MM.1S (cell line): ENCODE results near the gene WHRN.

ENCODE experiments used
- DNase-seq: peaks from one replicate; pipeline ENCODE4 v3.0.0-alpha.2; 2015
- H2AFZ ChIP-seq: fragments of 300-600 bp; sonication (generic); 2 replicates; pipeline ENCODE4 v1.6.0; 2016; ENCODE audit warnings: antibody characterized with exemption, low read length
- H3F3A ChIP-seq: fragments of 300-600 bp; sonication (generic); 2 replicates; pipeline ENCODE4 v1.6.1; 2016; ENCODE audit warnings: mild to moderate bottlenecking, antibody characterized with exemption, low read length, moderate library complexity, mixed read lengths; ENCODE audit not compliant: insufficient read depth
- H3K27ac ChIP-seq: fragments of 300-600 bp; sonication (generic); 2 replicates; pipeline ENCODE4 v1.5.1; 2016; ENCODE audit warnings: mild to moderate bottlenecking, low read length
- H3K27me3 ChIP-seq: fragments of 300-600 bp; sonication (generic); replicated peaks from 2 replicates; pipeline ENCODE4 v1.6.0; 2016; ENCODE audit warnings: low read length; ENCODE audit not compliant: insufficient read depth
- H3K36me3 ChIP-seq: fragments of 300-600 bp; sonication (generic); replicated peaks from 2 replicates; pipeline ENCODE4 v1.6.1; 2016; ENCODE audit warnings: mild to moderate bottlenecking, low read length, mixed read lengths; ENCODE audit not compliant: insufficient read depth
- H3K4me1 ChIP-seq: fragments of 300-600 bp; sonication (generic); 2 replicates; pipeline ENCODE4 v1.6.1; 2016; ENCODE audit warnings: low read length, mixed read lengths
- H3K4me2 ChIP-seq: fragments of 300-600 bp; sonication (generic); 2 replicates; pipeline ENCODE4 v1.6.0; 2016; ENCODE audit warnings: low read depth, low read length
- H3K4me3 ChIP-seq: fragments of 300-600 bp; sonication (generic); 2 replicates; pipeline ENCODE4 v1.5.1; 2016; ENCODE audit warnings: low read length, mixed read lengths
- H3K79me2 ChIP-seq: fragments of 300-600 bp; sonication (generic); 2 replicates; pipeline ENCODE4 v1.6.1; 2016; ENCODE audit warnings: mixed run types, low read length, mixed read lengths
- H3K9ac ChIP-seq: fragments of 300-600 bp; sonication (generic); 2 replicates; pipeline ENCODE4 v1.6.1; 2016; ENCODE audit warnings: low read length, mixed read lengths
- H3K9me2 ChIP-seq: fragments of 300-600 bp; sonication (generic); replicated peaks from 2 replicates; pipeline ENCODE4 v1.6.1; 2016; ENCODE audit warnings: mild to moderate bottlenecking, low read length, mixed read lengths; ENCODE audit not compliant: insufficient read depth
- H3K9me3 ChIP-seq: fragments of 300-600 bp; sonication (generic); replicated peaks from 2 replicates; pipeline ENCODE4 v1.6.1; 2016; ENCODE audit warnings: mild to moderate bottlenecking, low read length, mixed read lengths; ENCODE audit not compliant: insufficient read depth
- H4K20me1 ChIP-seq: fragments of 300-600 bp; sonication (generic); 2 replicates; pipeline ENCODE4 v1.6.1; 2016; ENCODE audit warnings: mild to moderate bottlenecking, low read length, moderate library complexity, mixed read lengths; ENCODE audit not compliant: insufficient read depth
- CTCF ChIP-seq: fragments of 300-600 bp; sonication (generic); IDR thresholded peaks from 2 replicates; pipeline ENCODE4 v1.5.1; 2016; ENCODE audit warnings: antibody characterized with exemption, low read length, mixed read lengths
- EZH2 ChIP-seq: fragments of 300-600 bp; sonication (generic); optimal IDR thresholded peaks from 2 replicates; pipeline ENCODE3; 2017; ENCODE audit warnings: low read depth, mild to moderate bottlenecking, antibody characterized with exemption, low read length, mixed read lengths
- EZH2phosphoT487 ChIP-seq: fragments of 300-600 bp; sonication (generic); IDR thresholded peaks from 2 replicates; pipeline ENCODE4 v1.6.1; 2018; ENCODE audit warnings: antibody characterized with exemption, low read length

Gene WHRN

GRCh38 chr9:114410910-114411309 lies 94.4 kb downstream of the WHRN start:
- Histone ChIP-seq H2AFZ (no peak overlapping the region), H3K4me2 (no peak overlapping the region), H3K27me3 (no peaks in the 10 kb centered on the region), H3K9me2 (no peaks in the 10 kb centered on the region), H3K4me1 (no peaks in the 10 kb centered on the region), H3K4me3 (no peak overlapping the region), H3K79me2 (no peaks in the 10 kb centered on the region), H3K27ac (no peak overlapping the region), H3K9me3 (no peaks in the 10 kb centered on the region), H3K36me3 (no peaks in the 10 kb centered on the region), H4K20me1 (no peaks in the 10 kb centered on the region), H3K9ac (no peak overlapping the region), H3F3A (no peaks in the 10 kb centered on the region)
- DNase-seq, result no peak
- no peak for TF ChIP-seq EZH2phosphoT487
- no peak for TF ChIP-seq CTCF
- TF ChIP-seq EZH2, result no peak

DNA sequence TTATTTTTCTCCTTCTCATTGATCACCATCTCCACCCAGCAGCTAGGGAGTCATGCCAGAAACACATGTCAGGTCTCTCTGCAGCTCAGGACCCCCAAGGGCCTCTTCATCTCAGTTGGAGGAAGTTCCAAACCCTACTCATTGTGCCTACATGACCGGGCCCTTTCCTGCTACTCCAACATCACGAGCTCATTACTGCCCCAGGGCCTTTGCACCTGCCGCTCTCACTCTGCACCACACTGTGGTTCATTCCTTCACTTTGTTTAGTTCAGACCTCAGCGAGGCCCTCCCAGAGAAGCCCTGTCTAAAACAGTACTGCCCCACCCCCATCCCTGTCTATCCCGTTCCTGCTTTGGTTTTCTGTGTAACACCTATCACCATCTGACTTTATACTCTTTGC lies 95.4 kb downstream of the WHRN start:
- Histone ChIP-seq H3K27ac (no peak overlapping the region), H3F3A (no peaks in the 10 kb centered on the region), H2AFZ (no peak overlapping the region), H3K4me3 (no peak overlapping the region), H3K79me2 (no peaks in the 10 kb centered on the region), H3K4me2 (no peak overlapping the region), H4K20me1 (no peaks in the 10 kb centered on the region), H3K9me2 (no peaks in the 10 kb centered on the region), H3K36me3 (no peaks in the 10 kb centered on the region), H3K9ac (no peak overlapping the region), H3K4me1 (no peaks in the 10 kb centered on the region), H3K9me3 (no peaks in the 10 kb centered on the region), H3K27me3 (no peaks in the 10 kb centered on the region)
- no peak for TF ChIP-seq EZH2phosphoT487
- TF ChIP-seq EZH2, result no peak
- no peak for TF ChIP-seq CTCF
- DNase-seq, result no peak

DNA sequence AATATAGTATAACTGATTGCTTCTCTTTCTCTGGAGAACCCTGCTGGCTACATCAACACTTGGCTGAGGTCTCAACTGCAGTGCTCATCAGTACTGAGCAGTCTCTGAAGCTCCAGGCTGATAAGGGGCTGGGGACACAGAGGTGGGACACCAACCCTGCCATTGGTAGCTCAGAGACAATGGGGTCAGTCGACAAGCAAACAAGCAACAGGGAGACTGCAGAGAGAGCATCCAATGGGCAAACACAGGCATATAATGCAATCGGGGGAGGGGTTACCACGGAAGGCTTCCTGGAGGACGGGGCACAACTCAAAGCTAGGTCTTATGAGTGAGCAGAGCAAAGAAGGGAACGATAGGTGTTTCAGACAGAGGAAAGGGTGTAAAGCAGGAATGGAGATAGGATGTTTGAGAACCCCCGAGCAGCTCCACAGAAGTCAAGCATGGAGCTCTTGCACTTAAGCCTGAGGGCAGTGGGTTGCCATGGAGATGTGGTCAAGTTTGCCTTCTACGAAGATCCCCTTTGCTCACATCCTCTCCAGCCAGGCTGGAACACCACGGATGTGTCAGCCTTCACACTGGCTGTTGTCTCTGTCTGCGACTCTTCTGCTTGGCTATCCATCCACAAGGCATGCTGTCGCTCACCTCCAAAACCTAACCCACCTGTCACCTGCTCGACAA lies 96.0 kb downstream of the WHRN start:
- H3K79me2 ChIP-seq, result no peaks in the 10 kb centered on the region
- H3K4me2 ChIP-seq, result no peak overlapping the region
- no peak overlapping the region for H3K4me3 ChIP-seq
- no peaks in the 10 kb centered on the region for H3K36me3 ChIP-seq
- no peaks in the 10 kb centered on the region for H3F3A ChIP-seq
- DNase-seq, result no peak
- no peaks in the 10 kb centered on the region for H3K9me2 ChIP-seq
- no peaks in the 10 kb centered on the region for H3K4me1 ChIP-seq
- H2AFZ ChIP-seq, result no peak overlapping the region
- H3K27ac ChIP-seq, result no peak overlapping the region
- no peak overlapping the region for H3K9ac ChIP-seq
- no peaks in the 10 kb centered on the region for H3K27me3 ChIP-seq
- H3K9me3 ChIP-seq, result no peaks in the 10 kb centered on the region
- no peaks in the 10 kb centered on the region for H4K20me1 ChIP-seq
- TF ChIP-seq EZH2phosphoT487 (no peak), CTCF (no peak), EZH2 (no peak)
